Activated CD4-positive, alpha-beta T cell treated with anti-CD3 and anti-CD28 coated beads, Interleukin-2, amount 10 ng/mL, durations not matched to agents 24 days and 14 days (primary cell): ENCODE data around the gene TRAF3. TPM values are rescaled to one million over a fixed set of nuclear protein-coding genes. Genes with fewer than 3 reads are reported as not detected.

Experiments used
- DNase-seq: peaks from one replicate; pipeline ENCODE4 v3.0.0; 2022
- H3K27ac Mint-ChIP-seq: one replicate; pipeline ENCODE4 v1.8.0; 2022; ENCODE audit warnings: mild to moderate bottlenecking, mixed read lengths
- H3K27me3 Mint-ChIP-seq: one replicate; pipeline ENCODE4 v1.8.0; 2022; ENCODE audit warnings: mixed read lengths
- H3K36me3 Mint-ChIP-seq: one replicate; pipeline ENCODE4 v1.8.0; 2022; ENCODE audit warnings: low read depth, mild to moderate bottlenecking, mixed read lengths
- H3K4me1 Mint-ChIP-seq: one replicate; pipeline ENCODE4 v1.8.0; 2021; ENCODE audit warnings: mixed read lengths
- H3K4me3 Mint-ChIP-seq: one replicate; pipeline ENCODE4 v1.8.0; 2022; ENCODE audit warnings: mild to moderate bottlenecking, moderate library complexity, mixed read lengths
- H3K9me3 Mint-ChIP-seq: one replicate; pipeline ENCODE4 v1.8.0; 2021; ENCODE audit warnings: mixed read lengths
- intact Hi-C: fragments of 100-400 bp; cut with micrococcal nuclease; formaldehyde crosslinking; loops from one replicate; pipeline ENCODE4 v1.15.1; 2023
- total RNA-seq: library from RNA; stranded (reverse); gene quantifications from 2 replicates; pipeline ENCODE4 v1.2.3, GENCODE V29; 2022

Gene TRAF3, protein sequence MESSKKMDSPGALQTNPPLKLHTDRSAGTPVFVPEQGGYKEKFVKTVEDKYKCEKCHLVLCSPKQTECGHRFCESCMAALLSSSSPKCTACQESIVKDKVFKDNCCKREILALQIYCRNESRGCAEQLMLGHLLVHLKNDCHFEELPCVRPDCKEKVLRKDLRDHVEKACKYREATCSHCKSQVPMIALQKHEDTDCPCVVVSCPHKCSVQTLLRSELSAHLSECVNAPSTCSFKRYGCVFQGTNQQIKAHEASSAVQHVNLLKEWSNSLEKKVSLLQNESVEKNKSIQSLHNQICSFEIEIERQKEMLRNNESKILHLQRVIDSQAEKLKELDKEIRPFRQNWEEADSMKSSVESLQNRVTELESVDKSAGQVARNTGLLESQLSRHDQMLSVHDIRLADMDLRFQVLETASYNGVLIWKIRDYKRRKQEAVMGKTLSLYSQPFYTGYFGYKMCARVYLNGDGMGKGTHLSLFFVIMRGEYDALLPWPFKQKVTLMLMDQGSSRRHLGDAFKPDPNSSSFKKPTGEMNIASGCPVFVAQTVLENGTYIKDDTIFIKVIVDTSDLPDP
- total RNA-seq: 64.6 and 68.8 TPM in 2 replicates

DNA sequence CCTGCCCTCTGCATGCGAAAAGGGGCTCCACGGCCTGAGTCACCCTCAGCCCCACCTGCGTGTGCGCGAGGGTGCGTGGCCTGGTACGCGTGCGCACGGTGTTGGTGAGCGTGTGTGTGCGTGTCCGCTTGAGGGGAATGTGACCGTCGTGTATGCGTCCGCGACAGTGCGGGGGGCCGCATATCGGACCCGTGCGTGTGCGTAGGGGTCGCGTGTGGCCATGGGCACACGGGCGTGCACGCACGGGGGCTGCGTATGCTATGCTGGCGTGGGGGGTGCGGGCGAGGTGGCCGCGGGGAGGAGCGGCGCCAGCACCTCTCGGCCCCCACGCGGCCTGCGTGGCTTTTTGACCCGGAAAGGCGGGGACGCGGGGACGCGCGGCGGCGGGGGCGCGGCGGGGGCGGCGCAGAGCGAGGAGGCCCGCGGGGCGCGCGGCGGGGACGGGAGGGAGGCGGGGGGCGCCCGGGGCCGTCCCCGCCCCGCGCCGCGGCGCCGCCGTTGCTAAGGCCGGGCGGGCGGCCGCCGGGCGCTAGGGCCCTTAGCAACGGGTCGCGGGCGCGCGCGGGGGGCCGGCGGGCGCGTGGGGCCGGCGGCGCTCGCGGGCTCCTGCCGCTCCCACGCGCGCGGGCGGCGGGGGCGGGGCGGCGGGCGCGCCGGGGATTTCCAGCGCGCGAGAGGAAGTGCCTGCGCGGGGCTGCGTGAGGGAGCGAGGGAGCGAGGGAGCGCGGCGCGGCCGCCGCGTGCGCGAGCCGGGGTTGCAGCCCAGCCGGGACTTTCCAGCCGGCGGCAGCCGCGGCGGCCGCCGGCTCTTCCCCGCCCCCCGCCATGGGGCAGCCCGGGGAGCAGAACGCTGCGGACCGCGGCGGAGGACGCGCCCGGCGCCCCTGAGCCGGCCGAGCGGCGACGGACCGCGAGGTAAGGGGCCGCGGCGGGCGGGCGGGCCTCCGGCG is at the start of gene TRAF3:
Gene TRAF3, plus strand, starts transcription at position 689 of the 950 bp plus-strand sequence. CDS start 92,753 bp downstream, outside the sequence.
- intact Hi-C loops: loop anchor here (5.0 kb wide), 2 partner anchors 120 to 140 kb away; no protein-coding TSS in a partner anchor
- no peaks in the 10 kb centered on the region for H3K9me3 Mint-ChIP-seq
- peaks cover 44% of the 10 kb centered on the region for H3K4me1 Mint-ChIP-seq
- DNase-seq: peak; percentile 96
- peak within 1 kb of the TSS; percentile 93 for H3K4me3 Mint-ChIP-seq
- no peaks in the 10 kb centered on the region for H3K27me3 Mint-ChIP-seq
- H3K27ac Mint-ChIP-seq: peak within 1 kb of the TSS; percentile 95
- peaks cover 28% of the 10 kb centered on the region for H3K36me3 Mint-ChIP-seq

DNA sequence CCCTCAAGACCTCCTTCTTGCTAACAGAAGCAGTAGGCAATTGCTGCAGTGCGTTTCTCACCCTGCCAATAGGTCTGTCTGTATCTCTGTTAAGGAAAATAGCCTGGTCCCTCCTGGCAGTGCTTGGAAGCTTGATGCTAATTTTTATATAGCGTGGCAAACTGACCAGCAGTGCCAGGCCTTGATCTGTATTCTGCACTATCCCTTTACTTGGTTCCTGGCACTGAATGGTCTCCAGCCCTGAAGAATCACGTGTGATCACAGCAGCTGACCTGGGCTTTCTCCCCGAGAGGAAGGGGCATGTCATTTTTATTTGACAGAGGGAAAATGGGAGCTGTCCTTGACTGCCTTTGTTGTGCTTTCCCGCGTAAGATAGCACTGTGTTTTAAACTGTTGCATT is 48.7 kb upstream of the TRAF3 start:
- Mint-ChIP-seq H3K27ac (no peak overlapping the region), H3K9me3 (no peaks in the 10 kb centered on the region), H3K27me3 (no peaks in the 10 kb centered on the region), H3K4me1 (no peaks in the 10 kb centered on the region), H3K36me3 (peaks cover 36% of the 10 kb centered on the region), H3K4me3 (no peak overlapping the region)
- no peak for DNase-seq
- intact Hi-C loops: no loop called here

DNA sequence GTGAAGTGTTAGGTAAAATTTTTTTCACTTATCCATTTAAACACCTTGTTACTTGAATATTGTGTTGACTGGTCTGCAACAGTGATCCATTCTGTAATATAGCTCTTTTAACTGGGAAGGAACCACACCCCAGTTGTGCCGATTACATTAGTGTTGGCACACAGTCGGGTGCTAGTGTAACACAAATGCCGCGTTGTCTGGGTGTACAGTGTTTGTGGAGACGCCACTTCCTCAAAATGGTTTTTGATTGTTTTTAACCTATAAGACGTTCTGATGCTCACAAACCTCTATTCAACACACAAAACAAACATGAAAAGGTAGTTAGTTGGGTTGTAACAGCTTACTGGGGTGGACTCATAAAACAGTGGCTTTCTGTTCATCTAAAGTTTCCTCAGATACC is 48.0 kb upstream of the TRAF3 start:
- Mint-ChIP-seq H3K36me3 (peaks cover 29% of the 10 kb centered on the region), H3K4me1 (no peaks in the 10 kb centered on the region), H3K4me3 (no peak overlapping the region), H3K27ac (no peak overlapping the region), H3K9me3 (no peaks in the 10 kb centered on the region), H3K27me3 (no peaks in the 10 kb centered on the region)
- no peak for DNase-seq
- intact Hi-C loops: no loop called here

DNA sequence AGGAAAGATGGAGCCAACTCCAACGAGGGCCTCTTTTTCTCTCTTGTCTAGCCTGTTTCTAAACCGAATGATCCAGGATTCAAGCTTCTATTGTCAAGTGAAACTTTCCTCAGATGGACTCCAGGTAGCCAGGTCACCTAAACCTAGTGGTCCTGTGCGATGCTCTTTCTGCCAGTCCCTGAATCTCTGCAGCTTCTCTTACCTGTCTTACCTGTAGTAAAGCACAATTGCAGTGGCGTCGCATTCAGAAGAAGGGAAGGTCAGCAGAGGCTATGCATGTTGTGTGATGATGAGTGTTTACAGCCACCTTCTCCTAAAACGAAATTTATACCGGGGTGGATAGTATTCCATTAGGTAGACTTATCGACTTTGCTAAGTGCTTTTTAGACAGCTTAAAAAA is 47.4 kb upstream of the TRAF3 start:
- H3K9me3 Mint-ChIP-seq: no peaks in the 10 kb centered on the region
- H3K4me3 Mint-ChIP-seq: no peak overlapping the region

DNA sequence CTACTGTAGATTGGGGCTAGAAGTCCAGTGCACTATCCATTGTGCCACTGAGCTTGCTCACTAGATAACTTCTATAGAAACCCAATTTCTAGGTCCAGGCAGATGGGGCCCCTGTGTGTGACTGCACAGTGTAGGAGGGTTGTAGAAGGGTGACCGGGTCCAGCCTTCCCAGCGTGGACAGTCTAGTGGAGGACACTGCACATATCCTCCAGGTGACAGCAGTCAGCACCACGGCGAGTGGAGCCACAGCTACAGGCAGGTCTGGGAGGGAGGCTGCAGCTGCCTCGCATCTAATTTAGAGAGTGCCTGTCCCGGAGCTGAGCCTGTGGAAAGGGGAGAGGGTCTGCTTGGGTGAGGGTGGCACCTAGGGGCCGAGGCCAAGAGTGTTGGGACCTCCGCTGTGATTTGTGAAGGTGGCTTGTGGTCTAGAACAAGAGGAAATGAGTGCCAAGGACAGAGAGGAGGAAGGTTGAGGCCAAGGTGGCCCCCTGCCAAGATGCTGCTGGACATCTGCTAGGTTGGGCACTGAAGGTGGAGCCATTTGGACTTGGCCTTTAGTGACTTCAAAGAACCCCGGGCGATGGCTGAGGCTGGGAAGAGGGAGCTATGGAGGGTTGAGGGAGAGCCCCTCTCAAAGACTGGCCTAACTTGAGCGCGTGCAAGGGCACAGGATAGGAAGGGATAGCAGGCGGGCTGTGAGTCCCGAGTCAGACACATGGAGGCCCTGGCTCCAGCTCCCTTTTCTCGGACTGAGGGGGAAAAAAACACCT is 46.0 kb upstream of the TRAF3 start:
- intact Hi-C loops: no loop called here
- Mint-ChIP-seq H3K27me3 (no peaks in the 10 kb centered on the region), H3K4me3 (no peak overlapping the region), H3K27ac (no peak overlapping the region), H3K9me3 (no peaks in the 10 kb centered on the region), H3K36me3 (peaks cover 16% of the 10 kb centered on the region), H3K4me1 (no peaks in the 10 kb centered on the region)
- DNase-seq: no peak

More for the DNA sequence above, 47.4 kb upstream of the TRAF3 start:
- intact Hi-C loops: no loop called here
- no peak for DNase-seq
- peaks cover 26% of the 10 kb centered on the region for H3K36me3 Mint-ChIP-seq
- H3K27me3 Mint-ChIP-seq: no peaks in the 10 kb centered on the region
- H3K4me1 Mint-ChIP-seq: no peaks in the 10 kb centered on the region
- H3K27ac Mint-ChIP-seq: no peak overlapping the region

DNA sequence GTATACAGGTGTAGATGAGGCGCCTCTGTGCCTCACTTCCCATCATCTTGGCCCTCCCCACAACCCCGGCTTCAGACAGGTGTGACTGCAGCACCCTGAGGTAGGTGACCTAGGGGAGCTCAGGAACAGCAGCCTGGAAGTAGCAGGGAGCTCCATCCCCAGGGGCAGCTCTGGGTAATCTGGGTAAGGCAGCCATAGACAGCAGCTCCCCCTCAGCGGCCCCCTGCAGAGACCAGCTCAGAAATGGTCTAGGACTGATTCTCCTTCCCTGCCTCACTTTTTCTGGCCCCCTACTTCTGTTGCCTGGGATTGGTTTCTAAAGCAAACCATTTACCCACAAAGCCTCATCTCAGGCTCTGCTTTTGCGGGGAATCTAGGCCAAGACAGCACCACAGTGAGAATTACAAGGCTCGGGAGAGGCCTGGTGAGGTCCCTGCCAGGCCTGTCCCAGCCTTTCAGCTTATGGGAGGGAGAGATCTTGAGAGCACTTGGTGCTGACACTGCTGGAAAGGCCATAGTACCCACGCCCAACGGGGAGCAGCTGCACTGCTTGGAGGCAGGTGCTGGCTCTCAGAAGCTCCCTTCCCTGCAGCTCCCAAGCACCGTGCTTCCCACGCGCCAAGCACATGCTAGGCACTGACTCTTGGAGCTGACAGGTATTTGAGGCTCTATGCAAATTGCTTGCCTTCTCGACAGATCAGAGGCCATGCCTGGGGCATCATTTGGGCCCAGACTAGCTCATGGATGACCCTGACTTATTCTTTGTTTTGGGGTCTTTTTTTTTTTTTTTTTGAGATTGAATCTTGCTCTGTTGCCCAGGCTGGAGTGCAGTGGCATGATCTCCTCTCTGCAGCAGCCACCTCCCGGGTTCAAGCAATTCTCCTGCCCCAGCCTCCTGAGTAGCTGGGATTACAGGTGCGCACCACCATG is 45.1 kb upstream of the TRAF3 start:
- Mint-ChIP-seq H3K36me3 (peaks cover 7% of the 10 kb centered on the region), H3K4me3 (no peak overlapping the region), H3K27me3 (no peaks in the 10 kb centered on the region), H3K27ac (no peak overlapping the region), H3K9me3 (no peaks in the 10 kb centered on the region), H3K4me1 (no peaks in the 10 kb centered on the region)
- intact Hi-C loops: no loop called here
- DNase-seq: no peak

DNA sequence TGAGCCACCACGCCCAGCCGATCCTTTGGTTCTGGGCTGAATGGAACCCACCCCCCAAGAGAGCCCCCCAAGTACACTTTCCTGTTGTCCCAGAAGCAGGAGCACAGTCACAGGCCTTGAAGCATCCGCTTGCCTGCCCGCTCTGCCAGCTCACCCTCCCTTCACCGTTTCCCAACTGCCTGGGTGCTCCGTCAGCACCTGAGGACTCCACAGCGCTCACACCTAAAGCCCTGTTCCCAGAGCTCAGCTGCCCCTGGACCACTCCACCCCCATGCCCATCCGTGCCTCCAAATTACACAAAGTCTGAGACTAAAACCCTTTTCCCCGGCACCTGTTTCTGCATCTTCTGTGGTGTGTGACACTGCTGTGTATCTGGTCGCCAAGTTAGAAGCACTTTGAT is 44.3 kb upstream of the TRAF3 start:
- intact Hi-C loops: no loop called here
- Mint-ChIP-seq H3K9me3 (no peaks in the 10 kb centered on the region), H3K27me3 (no peaks in the 10 kb centered on the region), H3K27ac (no peak overlapping the region), H3K4me3 (no peak overlapping the region), H3K4me1 (no peaks in the 10 kb centered on the region), H3K36me3 (peaks cover 3% of the 10 kb centered on the region)
- DNase-seq: no peak

DNA sequence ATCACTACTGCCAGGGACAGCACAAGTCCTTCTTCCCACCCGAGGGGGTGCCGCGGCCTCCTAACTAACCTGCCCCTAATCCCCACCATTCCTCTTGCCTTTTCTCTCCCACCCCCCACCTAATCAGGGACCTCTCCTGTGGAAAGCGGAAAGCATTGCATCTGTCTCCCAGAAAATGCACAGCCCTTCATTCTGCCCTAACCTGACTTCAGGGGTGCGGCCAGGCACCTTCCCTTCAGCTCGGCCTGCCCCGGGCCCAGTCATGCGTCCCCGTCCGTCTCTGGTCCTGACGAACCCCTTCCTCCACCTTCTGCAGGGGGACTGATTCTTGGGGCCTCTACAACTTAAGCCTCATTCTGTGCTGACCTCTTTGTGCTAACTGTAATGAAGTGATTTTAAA is 43.9 kb upstream of the TRAF3 start:
- no peaks in the 10 kb centered on the region for H3K36me3 Mint-ChIP-seq
- H3K27ac Mint-ChIP-seq: no peak overlapping the region
- no peaks in the 10 kb centered on the region for H3K9me3 Mint-ChIP-seq
- H3K4me3 Mint-ChIP-seq: no peak overlapping the region
- intact Hi-C loops: no loop called here
- no peaks in the 10 kb centered on the region for H3K4me1 Mint-ChIP-seq
- DNase-seq: no peak
- no peaks in the 10 kb centered on the region for H3K27me3 Mint-ChIP-seq

DNA sequence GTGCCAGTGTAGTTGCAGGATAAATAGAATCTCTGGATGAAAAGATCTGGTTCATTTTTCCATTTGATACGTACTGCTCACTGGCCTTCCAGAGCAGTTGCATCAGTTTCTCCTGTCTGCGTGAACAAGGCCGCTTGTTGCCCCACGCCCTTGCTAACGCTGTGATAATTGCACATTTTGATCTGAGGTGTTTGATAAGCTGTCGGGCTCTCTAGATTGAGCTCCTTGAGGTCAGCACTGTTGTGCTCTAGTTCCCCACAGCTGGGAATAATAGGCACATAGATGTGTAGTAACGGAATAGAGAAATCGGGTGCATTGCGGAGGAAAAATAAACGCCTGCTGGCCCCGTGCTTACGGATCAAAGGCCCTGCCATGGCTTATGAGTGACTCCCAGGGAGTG is 42.8 kb upstream of the TRAF3 start:
- no peak overlapping the region for H3K4me3 Mint-ChIP-seq

DNA sequence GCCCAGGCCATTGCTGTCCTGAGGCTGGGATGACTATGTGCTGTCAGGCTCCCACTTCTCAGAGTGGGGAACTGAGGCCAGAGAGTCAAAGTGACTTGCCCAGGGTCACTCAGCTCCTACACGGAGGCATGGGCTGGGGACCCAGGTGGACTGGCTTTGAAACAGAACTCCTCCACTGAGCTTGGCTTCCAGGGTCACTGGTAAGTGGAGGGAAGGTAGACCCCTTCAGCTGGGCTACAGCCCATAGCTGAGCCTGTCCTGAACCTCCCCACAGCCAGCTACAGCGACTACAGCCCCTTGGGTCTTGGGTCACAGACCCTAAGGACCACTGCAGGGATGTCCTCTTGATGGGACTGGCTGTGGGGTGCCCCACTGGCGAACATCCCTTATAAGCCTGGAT is 40.3 kb upstream of the TRAF3 start:
- no peaks in the 10 kb centered on the region for H3K27me3 Mint-ChIP-seq
- intact Hi-C loops: no loop called here
- no peak for DNase-seq

More for the DNA sequence above, 42.8 kb upstream of the TRAF3 start:
- intact Hi-C loops: no loop called here
- Mint-ChIP-seq H3K4me1 (no peaks in the 10 kb centered on the region), H3K36me3 (no peaks in the 10 kb centered on the region), H3K9me3 (no peaks in the 10 kb centered on the region), H3K27ac (no peak overlapping the region), H3K27me3 (no peaks in the 10 kb centered on the region)
- no peak for DNase-seq

DNA sequence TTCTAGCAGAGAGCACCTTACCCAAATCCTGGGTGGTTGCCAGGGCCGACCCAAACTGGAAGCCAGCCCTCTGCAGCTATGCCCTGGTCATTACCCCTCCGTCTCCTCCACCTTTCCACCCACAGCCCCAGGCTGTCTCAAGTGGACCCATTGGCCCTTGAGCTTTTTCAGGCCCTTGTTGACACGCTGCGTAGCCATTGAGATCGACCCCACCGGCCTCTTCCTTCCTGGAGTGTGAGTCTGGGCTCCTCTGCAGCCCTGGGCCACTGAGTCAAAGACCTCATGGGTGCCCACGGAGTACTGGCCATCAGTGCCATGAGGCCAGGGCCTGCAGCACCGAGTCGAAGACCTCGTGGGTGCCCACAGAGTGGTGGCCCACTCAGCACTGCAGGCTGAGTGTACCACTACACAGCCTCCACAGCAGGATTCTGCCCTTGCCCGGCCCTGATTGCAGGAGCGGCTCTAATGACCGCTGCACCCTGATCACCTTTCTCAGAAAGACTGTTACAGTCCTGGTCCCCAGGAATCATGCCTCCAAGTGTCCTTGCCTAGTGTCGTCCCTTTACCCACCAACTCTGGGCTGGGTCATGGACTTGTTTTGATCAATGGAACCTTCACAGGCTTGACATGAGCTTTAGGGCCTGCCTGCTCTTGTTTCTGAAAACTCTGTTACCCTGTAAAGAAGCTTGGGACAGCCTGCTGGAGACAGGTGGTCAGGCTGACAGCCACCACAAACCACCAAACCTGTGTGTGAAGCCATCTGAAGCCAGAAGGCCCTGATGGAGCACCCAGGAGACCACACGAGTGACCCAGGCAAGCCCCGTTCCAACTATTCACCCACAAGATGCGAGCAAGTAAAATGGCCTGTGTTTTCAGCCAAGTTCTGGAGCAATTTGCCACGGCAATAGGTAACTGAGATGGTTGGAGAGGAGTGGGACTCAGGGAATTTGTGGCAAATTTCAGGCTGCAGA is 39.6 kb upstream of the TRAF3 start:
- peaks cover under 1% of the 10 kb centered on the region for H3K36me3 Mint-ChIP-seq
- no peak overlapping the region for H3K27ac Mint-ChIP-seq
- H3K4me1 Mint-ChIP-seq: no peaks in the 10 kb centered on the region
- H3K9me3 Mint-ChIP-seq: no peaks in the 10 kb centered on the region
- no peak overlapping the region for H3K4me3 Mint-ChIP-seq
- intact Hi-C loops: no loop called here
- no peak for DNase-seq
- no peaks in the 10 kb centered on the region for H3K27me3 Mint-ChIP-seq

More for the DNA sequence above, 40.3 kb upstream of the TRAF3 start:
- Mint-ChIP-seq H3K36me3 (no peaks in the 10 kb centered on the region), H3K9me3 (no peaks in the 10 kb centered on the region), H3K27ac (no peak overlapping the region), H3K4me1 (no peaks in the 10 kb centered on the region), H3K4me3 (no peak overlapping the region)
